Measurements from ENCODE around the gene DAPL1. TPM values are rescaled to one million over a fixed set of nuclear protein-coding genes. Genes with fewer than 3 reads are reported as not detected.

DAPL1 gene
- total and polyA plus RNA-seq, 8 donors = 1.4 to 138 TPM; not detected in 6

DNA sequence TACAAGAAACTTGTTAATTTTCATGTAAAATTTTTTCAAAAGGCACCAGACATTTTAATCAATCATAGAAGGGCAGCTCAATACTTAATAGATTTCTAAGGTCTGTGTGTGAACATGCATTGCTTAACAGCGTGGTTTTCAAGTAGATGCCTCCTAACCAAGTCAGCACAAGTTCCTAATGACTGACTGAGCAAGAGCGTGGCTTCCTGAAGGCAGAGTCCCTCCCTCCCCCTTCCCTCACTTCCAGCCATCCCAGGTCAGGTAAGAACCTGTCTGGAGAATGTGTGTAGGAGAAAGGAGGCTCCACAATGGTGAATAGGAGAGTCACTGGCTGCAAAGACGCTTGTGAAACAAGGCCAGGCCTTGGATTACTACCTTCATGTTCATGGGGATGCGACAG is 33.5 kb upstream of the DAPL1 start:
- no peak overlapping the region for H3K4me3 ChIP-seq
- WGBS, 5 donors = 75 to 82% (median 81%) methylated on average over 4 of the region's 4 CpGs
- H3K9me3 ChIP-seq = peaks cover 0 to 6% (median 2%) of the 10 kb centered on the region in 4 donors
- H3K4me1 ChIP-seq = no peaks in the 10 kb centered on the region
- no peak overlapping the region for H3K27ac ChIP-seq
- H3K27me3 ChIP-seq = no peaks in the 10 kb centered on the region
- peak in 1 of 2 donors; percentile 33 for DNase-seq
- TF ChIP-seq POLR2A (IDR thresholded peaks at IDR 0.05) (no peak), POLR2AphosphoS5 (IDR thresholded peaks at IDR 0.05) (no peak), EP300 (IDR thresholded peaks at IDR 0.05) (no peak)
- TF ChIP-seq, protein P1, sequence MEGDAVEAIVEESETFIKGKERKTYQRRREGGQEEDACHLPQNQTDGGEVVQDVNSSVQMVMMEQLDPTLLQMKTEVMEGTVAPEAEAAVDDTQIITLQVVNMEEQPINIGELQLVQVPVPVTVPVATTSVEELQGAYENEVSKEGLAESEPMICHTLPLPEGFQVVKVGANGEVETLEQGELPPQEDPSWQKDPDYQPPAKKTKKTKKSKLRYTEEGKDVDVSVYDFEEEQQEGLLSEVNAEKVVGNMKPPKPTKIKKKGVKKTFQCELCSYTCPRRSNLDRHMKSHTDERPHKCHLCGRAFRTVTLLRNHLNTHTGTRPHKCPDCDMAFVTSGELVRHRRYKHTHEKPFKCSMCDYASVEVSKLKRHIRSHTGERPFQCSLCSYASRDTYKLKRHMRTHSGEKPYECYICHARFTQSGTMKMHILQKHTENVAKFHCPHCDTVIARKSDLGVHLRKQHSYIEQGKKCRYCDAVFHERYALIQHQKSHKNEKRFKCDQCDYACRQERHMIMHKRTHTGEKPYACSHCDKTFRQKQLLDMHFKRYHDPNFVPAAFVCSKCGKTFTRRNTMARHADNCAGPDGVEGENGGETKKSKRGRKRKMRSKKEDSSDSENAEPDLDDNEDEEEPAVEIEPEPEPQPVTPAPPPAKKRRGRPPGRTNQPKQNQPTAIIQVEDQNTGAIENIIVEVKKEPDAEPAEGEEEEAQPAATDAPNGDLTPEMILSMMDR (IDR thresholded peaks at IDR 0.05) = no peak
- intact Hi-C loops (cut with DNase I; ENCODE audit: low total_unique reads) = no loop called here
- H3K36me3 ChIP-seq = no peaks in the 10 kb centered on the region

DNA sequence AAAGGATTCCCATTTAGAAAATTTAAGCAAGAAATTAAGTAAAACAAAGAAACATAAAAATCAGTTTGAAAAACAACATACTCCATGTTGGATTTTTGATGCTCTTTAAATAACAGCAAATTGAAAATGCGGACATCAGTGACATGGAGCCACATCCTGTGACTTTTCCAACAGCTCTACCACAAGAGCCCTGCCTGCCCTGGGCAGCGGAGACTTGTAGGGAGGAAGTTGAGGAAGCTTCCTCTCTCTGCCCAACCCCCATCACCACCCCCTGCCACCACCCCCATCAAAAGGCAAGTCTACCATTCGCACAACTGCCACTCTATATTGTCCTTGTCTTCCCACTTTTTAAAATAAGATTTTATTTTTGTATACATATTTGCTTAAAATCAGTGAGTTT is 32.8 kb upstream of the DAPL1 start:
- intact Hi-C loops (cut with DNase I; ENCODE audit: low total_unique reads) = no loop called here
- Histone ChIP-seq H3K4me1 (no peaks in the 10 kb centered on the region), H3K36me3 (no peaks in the 10 kb centered on the region), H3K27ac (no peak overlapping the region), H3K9me3 (peaks cover 0 to 6% (median 2%) of the 10 kb centered on the region in 4 donors), H3K4me3 (no peak overlapping the region), H3K27me3 (no peaks in the 10 kb centered on the region)
- TF ChIP-seq, protein P1 (IDR thresholded peaks at IDR 0.05) = no peak
- TF ChIP-seq EP300 (IDR thresholded peaks at IDR 0.05) (no peak), POLR2A (IDR thresholded peaks at IDR 0.05) (no peak), POLR2AphosphoS5 (IDR thresholded peaks at IDR 0.05) (no peak)
- DNase-seq = no peak
- WGBS, 5 donors = 81 to 91% (median 89%) methylated on average over 3 of the region's 3 CpGs

DNA sequence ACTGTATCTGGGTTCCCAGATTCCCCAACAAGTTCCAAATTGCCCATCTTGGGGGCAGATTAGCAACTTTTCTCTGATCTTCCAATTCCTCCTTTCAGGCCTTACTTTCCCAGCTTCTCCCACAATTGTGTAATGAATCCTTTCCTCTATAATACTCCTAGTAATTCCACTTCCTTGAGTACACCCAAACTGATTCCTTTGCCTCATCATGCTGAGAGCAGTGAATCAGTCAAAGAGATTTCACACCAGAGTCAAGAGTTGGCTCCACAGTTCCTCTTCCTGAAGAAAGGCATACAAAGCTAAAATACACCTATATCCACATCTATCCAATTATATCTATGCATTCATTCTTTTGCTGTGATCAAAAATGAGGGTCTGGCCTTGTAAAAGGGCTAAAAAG is 28.6 kb upstream of the DAPL1 start:
- Histone ChIP-seq H3K27ac (no peak overlapping the region), H3K36me3 (no peaks in the 10 kb centered on the region), H3K4me3 (no peak overlapping the region), H3K4me1 (no peaks in the 10 kb centered on the region), H3K9me3 (peaks cover 0 to 7% (median 5%) of the 10 kb centered on the region in 4 donors), H3K27me3 (no peaks in the 10 kb centered on the region)
- no peak for DNase-seq
- TF ChIP-seq, protein P1 (IDR thresholded peaks at IDR 0.05) = no peak
- TF ChIP-seq EP300 (IDR thresholded peaks at IDR 0.05) = no peak
- no peak for TF ChIP-seq POLR2A (IDR thresholded peaks at IDR 0.05)
- TF ChIP-seq POLR2AphosphoS5 (IDR thresholded peaks at IDR 0.05) = no peak
- intact Hi-C loops (cut with DNase I; ENCODE audit: low total_unique reads) = no loop called here

DNA sequence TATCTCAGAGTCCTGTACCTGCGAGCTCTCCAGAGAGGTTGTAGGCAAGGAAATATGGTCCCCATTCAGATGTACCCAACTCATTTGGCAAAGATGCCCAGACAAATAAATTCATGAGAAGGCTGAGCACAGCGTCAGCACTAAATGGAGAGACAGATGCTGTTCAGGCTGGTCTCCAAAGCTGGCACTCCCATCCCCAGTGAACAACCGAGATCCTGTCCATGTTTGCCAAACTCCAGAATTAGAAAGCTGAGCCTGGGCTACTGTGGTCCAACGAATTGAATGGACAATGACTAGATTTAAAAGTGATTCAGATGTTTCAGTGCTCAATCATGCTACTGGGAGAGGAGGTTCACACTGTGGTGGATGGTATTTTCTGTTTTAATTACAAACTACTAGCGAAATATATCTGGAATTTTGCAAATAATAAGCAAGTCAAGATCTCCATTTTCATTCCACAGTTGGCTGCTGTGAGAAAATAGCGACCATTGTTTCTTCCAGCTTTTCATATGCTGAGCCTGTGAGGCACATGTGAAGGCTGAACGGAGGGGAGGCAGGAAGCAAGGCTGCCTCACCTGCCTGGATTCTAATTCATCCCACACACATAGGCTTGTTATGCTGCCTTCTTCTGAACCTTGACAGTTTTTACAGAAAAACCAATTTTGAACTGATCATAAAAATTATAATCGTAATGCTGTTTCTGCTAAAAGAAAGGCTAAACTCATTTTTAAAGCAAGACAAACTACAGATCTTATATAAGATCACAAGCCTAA is 22.6 kb upstream of the DAPL1 start:
- Histone ChIP-seq H3K27me3 (no peaks in the 10 kb centered on the region), H3K9me3 (peaks cover 0 to 6% (median 5%) of the 10 kb centered on the region in 4 donors), H3K4me1 (peaks cover 0 to under 1% (median 0%) of the 10 kb centered on the region in 4 donors), H3K36me3 (no peaks in the 10 kb centered on the region), H3K4me3 (no peak overlapping the region), H3K27ac (no peak overlapping the region)
- TF ChIP-seq POLR2AphosphoS5 (IDR thresholded peaks at IDR 0.05) (no peak), EP300 (IDR thresholded peaks at IDR 0.05) (no peak), POLR2A (IDR thresholded peaks at IDR 0.05) (no peak)
- TF ChIP-seq, protein P1 (IDR thresholded peaks at IDR 0.05) = no peak
- no peak for DNase-seq
- intact Hi-C loops (cut with DNase I; ENCODE audit: low total_unique reads) = no loop called here
- WGBS, 5 donors = 75 to 88% (median 85%) methylated on average over 8 of the region's 8 CpGs

All from stomach (tissue), 9 donors.